HCT116 (cell line): Measurements from ENCODE around the gene PLCB1. TPM values are rescaled to one million over a fixed set of nuclear protein-coding genes. Genes with fewer than 3 reads are reported as not detected.

Experiments
- ATAC-seq: fragments of 200-7000 bp; cut with Tn5 transposase; 2 replicates; pipeline ENCODE4 v1.9.1; 2020; ENCODE audit warnings: mild to moderate bottlenecking, moderate library complexity
- BruUV-seq: library from RNA; stranded (reverse); fragments of 400-500 nt; replicated peaks from 2 replicates; lab custom pipeline; 2021; lab: Mats Ljungman, UMichigan
- CTCF ChIA-PET: fragments of 300-600 bp; sonication (Branson Sonifier 250); formaldehyde crosslinking; loops from one replicate; lab custom pipeline; 2021; ENCODE audit warnings: antibody characterized with exemption; lab: Charles Lee
- POLR2A ChIA-PET: fragments of 300-600, 350-600 bp; sonication (Branson Sonifier 250); formaldehyde crosslinking; loops from one replicate; lab custom pipeline; 2021; ENCODE audit warnings: antibody characterized with exemption; lab: Charles Lee
- RAD21 ChIA-PET, 2 experiments: fragments of 300-600 bp; sonication (Branson Sonifier 250); formaldehyde crosslinking; loops; one replicate each; lab custom pipeline; 2023; ENCODE audit warnings: low total read pairs in 2 of 2; ENCODE audit not compliant: uncharacterized antibody in 2 of 2, unreplicated experiment in 2 of 2, low non-redundant PET in 1 of 2; lab: Charles Lee
- DNase-seq: peaks from one replicate; pipeline ENCODE4 v3.0.0-alpha.2; 2010; ENCODE audit warnings: low read depth, low spot score
- H2AFZ ChIP-seq: fragments of 200-600 bp; shearing (Covaris generic), sonication (generic); 2 replicates; pipeline ENCODE4 v1.6.1; 2017; ENCODE audit warnings: low read depth, mixed run types, mixed read lengths, antibody characterized with exemption, low read length; ENCODE audit not compliant: poor library complexity, severe bottlenecking
- H3K27ac ChIP-seq: 2 replicates; pipeline ENCODE4 v1.5.1; 2012; ENCODE audit warnings: low read depth, low read length
- H3K27me3 ChIP-seq: fragments of 200-600 bp; sonication (generic); 2 replicates; pipeline ENCODE4 v1.6.1; 2016; ENCODE audit warnings: mixed run types, low read length, mixed read lengths; ENCODE audit not compliant: insufficient read depth
- H3K36me3 ChIP-seq, 2 experiments: fragments of 200-500 bp in 1 of 2; fragments of 200-600 bp in 1 of 2; sonication (Bioruptor generic) in 1 of 2; sonication (generic) in 1 of 2; 2 replicates each; pipeline versions ENCODE4 v1.5.1 to v1.6.1; 2014 to 2016; ENCODE audit warnings: low read length in 2 of 2, inconsistent platforms in 1 of 2, mixed read lengths in 1 of 2, mixed run types in 1 of 2; ENCODE audit not compliant: insufficient read depth in 2 of 2, control insufficient read depth in 1 of 2
- H3K4me1 ChIP-seq, 2 experiments: fragments of 200-600 bp in 1 of 2; sonication (generic) in 1 of 2; 2 replicates each; pipeline versions ENCODE4 v1.5.1 to v1.6.1; 2012 to 2017; ENCODE audit warnings: low read length in 2 of 2, inconsistent platforms in 1 of 2, mild to moderate bottlenecking in 1 of 2, mixed read lengths in 1 of 2, mixed run types in 1 of 2, moderate library complexity in 1 of 2; ENCODE audit not compliant: insufficient read depth in 2 of 2, control insufficient read depth in 1 of 2
- H3K4me2 ChIP-seq: fragments of 200-600 bp; sonication (generic); 2 replicates; pipeline ENCODE4 v1.6.1; 2017; ENCODE audit warnings: mixed run types, low read length, mixed read lengths
- H3K4me3 ChIP-seq, 2 experiments: fragments of 200-600 bp in 1 of 2; sonication (generic) in 1 of 2; replicated peaks in 1 of 2; 2 replicates each; pipeline ENCODE4 v1.5.1; 2011 to 2016; ENCODE audit warnings: low read length in 2 of 2, control low read depth in 1 of 2, low read depth in 1 of 2, mild to moderate bottlenecking in 1 of 2, mixed read lengths in 1 of 2, mixed run types in 1 of 2
- H3K79me2 ChIP-seq: fragments of 200-600 bp; sonication (generic); 2 replicates; pipeline ENCODE4 v1.6.1; 2017; ENCODE audit warnings: mild to moderate bottlenecking, mixed run types, low read length, moderate library complexity, mixed read lengths; ENCODE audit not compliant: insufficient read depth
- H3K9ac ChIP-seq: fragments of 200-600 bp; sonication (generic); 2 replicates; pipeline ENCODE4 v1.6.1; 2016; ENCODE audit warnings: low read length, mixed read lengths
- H3K9me2 ChIP-seq: fragments of 200-600 bp; sonication (generic), shearing (Covaris generic); 2 replicates; pipeline ENCODE4 v1.6.1; 2017; ENCODE audit warnings: mixed run types, mild to moderate bottlenecking, moderate library complexity; ENCODE audit not compliant: insufficient read depth
- H3K9me3 ChIP-seq, 2 experiments: fragments of 200-500 bp in 1 of 2; fragments of 200-600 bp in 1 of 2; sonication (Bioruptor generic) in 1 of 2; sonication (generic) in 1 of 2; 2 replicates each; pipeline ENCODE4 v1.6.1; 2014 to 2017; ENCODE audit warnings: low read length in 2 of 2, mixed read lengths in 2 of 2, inconsistent platforms in 1 of 2, low read depth in 1 of 2, mild to moderate bottlenecking in 1 of 2, mixed run types in 1 of 2, moderate library complexity in 1 of 2; ENCODE audit not compliant: control insufficient read depth in 1 of 2, insufficient read depth in 1 of 2
- H4K20me1 ChIP-seq: fragments of 200-600 bp; sonication (generic), shearing (Covaris generic); 2 replicates; pipeline ENCODE4 v1.6.1; 2017; ENCODE audit warnings: mixed run types, mild to moderate bottlenecking, moderate library complexity; ENCODE audit not compliant: insufficient read depth
- CBX3 ChIP-seq: IDR thresholded peaks from 2 replicates; pipeline ENCODE4 v1.6.1; 2012; ENCODE audit warnings: low read depth
- CTCF ChIP-seq, 3 experiments: fragments of 200-600 bp in 1 of 3; sonication (generic) in 1 of 3; IDR thresholded peaks in 2 of 3; conservative IDR thresholded peaks in 1 of 3; 2 replicates each; pipeline ENCODE4 v1.5.1; 2012 to 2017; ENCODE audit warnings: low read depth in 2 of 3, low read length in 2 of 3, antibody characterized with exemption in 1 of 3, borderline replicate concordance in 1 of 3, control low read depth in 1 of 3, mild to moderate bottlenecking in 1 of 3, mixed read lengths in 1 of 3, mixed run types in 1 of 3, moderate library complexity in 1 of 3; ENCODE audit not compliant: insufficient read depth in 1 of 3
- EZH2 ChIP-seq: fragments of 200-600 bp; sonication (generic); IDR thresholded peaks from 2 replicates; pipeline ENCODE4 v1.6.1; 2017; ENCODE audit warnings: antibody characterized with exemption, mixed run types
- FOSL1 ChIP-seq: IDR thresholded peaks from 2 replicates; pipeline ENCODE4 v1.6.1; 2012; ENCODE audit warnings: low read depth
- JUND ChIP-seq: IDR thresholded peaks from 2 replicates; pipeline ENCODE4 v1.6.1; 2012
- POLR2AphosphoS5 ChIP-seq: IDR thresholded peaks from 2 replicates; pipeline ENCODE4 v1.6.1; 2011; ENCODE audit warnings: mild to moderate bottlenecking, low read depth, low read length, moderate library complexity
- RAD21 ChIP-seq: IDR thresholded peaks from 2 replicates; pipeline ENCODE4 v1.6.1; 2012; ENCODE audit warnings: low read depth, mild to moderate bottlenecking
- SP1 ChIP-seq: IDR thresholded peaks from 2 replicates; pipeline ENCODE4 v1.6.1; 2012; ENCODE audit warnings: low read depth
- TCF7L2 ChIP-seq: IDR thresholded peaks from 2 replicates; pipeline ENCODE4 v1.7.0; 2011; ENCODE audit warnings: borderline replicate concordance, inconsistent platforms; ENCODE audit not compliant: insufficient read depth, insufficient read length; ENCODE audit errors: extremely low read depth
- YY1 ChIP-seq: IDR thresholded peaks from 2 replicates; pipeline ENCODE4 v1.6.1; 2011; ENCODE audit warnings: low read length, low read depth, moderate library complexity, mild to moderate bottlenecking; ENCODE audit not compliant: insufficient replicate concordance; ENCODE audit errors: extremely low read depth
- ZFX ChIP-seq: fragments of 450-650 bp; IDR thresholded peaks from 2 replicates; pipeline ENCODE4 v1.6.1; 2017
- intact Hi-C: fragments of 100-400 bp; cut with micrococcal nuclease; formaldehyde crosslinking; loops from 2 replicates; pipeline ENCODE4 v1.10.0; 2022
- total RNA-seq: library from RNA; stranded (reverse); gene quantifications from one replicate; pipeline ENCODE4 v1.2.1, GENCODE V29; 2021; ENCODE audit not compliant: unreplicated experiment
- TF ChIP-seq, protein P1 (sequence below): IDR thresholded peaks from 2 replicates; pipeline ENCODE4 v1.6.1; 2012
- TF ChIP-seq, protein P2 (sequence below): IDR thresholded peaks from 2 replicates; pipeline ENCODE4 v1.6.1; 2012; ENCODE audit warnings: low read depth

The PLCB1 gene
- total RNA-seq, 1 experiment from 2014 or later, result 15.8 TPM

- BruUV-seq, result no TSS peak
- ChIA-PET RAD21 (no interaction called here), CTCF (no interaction called here), POLR2A (no interaction called here)
- no peak for DNase-seq
- Histone ChIP-seq H3K4me3 (no peak overlapping the region), H3K36me3 (no peaks in the 10 kb centered on the region), H3K79me2 (no peaks in the 10 kb centered on the region), H3K4me2 (no peak overlapping the region), H3K9me3 (no peaks in the 10 kb centered on the region), H3K27ac (no peak overlapping the region), H2AFZ (no peak overlapping the region), H3K27me3 (no peaks in the 10 kb centered on the region), H4K20me1 (no peaks in the 10 kb centered on the region), H3K4me1 (no peaks in the 10 kb centered on the region; a peak in 1 of 4 replicates), H3K9me2 (no peaks in the 10 kb centered on the region), H3K9ac (no peak overlapping the region)
- intact Hi-C loops, result no loop called here
- ATAC-seq, result no peak
- no peak for TF ChIP-seq FOSL1
- no peak for TF ChIP-seq POLR2AphosphoS5
- TF ChIP-seq, protein P1, sequence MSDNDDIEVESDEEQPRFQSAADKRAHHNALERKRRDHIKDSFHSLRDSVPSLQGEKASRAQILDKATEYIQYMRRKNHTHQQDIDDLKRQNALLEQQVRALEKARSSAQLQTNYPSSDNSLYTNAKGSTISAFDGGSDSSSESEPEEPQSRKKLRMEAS, result no peak
- no peak for TF ChIP-seq RAD21
- TF ChIP-seq SP1, result no peak
- no peak for TF ChIP-seq CBX3
- no peak for TF ChIP-seq ZFX
- no peak for TF ChIP-seq EZH2
- no peak for TF ChIP-seq TCF7L2
- no peak for TF ChIP-seq YY1
- TF ChIP-seq CTCF (IDR thresholded peaks at IDR 0.05 in 2 of 3, conservative IDR thresholded peaks at IDR 0.05 in 1 of 3; ENCODE audit: borderline replicate concordance in 1 of 3, insufficient read depth in 1 of 3, low read depth in 2 of 3, low read length in 2 of 3), result no peak
- TF ChIP-seq, protein P2, sequence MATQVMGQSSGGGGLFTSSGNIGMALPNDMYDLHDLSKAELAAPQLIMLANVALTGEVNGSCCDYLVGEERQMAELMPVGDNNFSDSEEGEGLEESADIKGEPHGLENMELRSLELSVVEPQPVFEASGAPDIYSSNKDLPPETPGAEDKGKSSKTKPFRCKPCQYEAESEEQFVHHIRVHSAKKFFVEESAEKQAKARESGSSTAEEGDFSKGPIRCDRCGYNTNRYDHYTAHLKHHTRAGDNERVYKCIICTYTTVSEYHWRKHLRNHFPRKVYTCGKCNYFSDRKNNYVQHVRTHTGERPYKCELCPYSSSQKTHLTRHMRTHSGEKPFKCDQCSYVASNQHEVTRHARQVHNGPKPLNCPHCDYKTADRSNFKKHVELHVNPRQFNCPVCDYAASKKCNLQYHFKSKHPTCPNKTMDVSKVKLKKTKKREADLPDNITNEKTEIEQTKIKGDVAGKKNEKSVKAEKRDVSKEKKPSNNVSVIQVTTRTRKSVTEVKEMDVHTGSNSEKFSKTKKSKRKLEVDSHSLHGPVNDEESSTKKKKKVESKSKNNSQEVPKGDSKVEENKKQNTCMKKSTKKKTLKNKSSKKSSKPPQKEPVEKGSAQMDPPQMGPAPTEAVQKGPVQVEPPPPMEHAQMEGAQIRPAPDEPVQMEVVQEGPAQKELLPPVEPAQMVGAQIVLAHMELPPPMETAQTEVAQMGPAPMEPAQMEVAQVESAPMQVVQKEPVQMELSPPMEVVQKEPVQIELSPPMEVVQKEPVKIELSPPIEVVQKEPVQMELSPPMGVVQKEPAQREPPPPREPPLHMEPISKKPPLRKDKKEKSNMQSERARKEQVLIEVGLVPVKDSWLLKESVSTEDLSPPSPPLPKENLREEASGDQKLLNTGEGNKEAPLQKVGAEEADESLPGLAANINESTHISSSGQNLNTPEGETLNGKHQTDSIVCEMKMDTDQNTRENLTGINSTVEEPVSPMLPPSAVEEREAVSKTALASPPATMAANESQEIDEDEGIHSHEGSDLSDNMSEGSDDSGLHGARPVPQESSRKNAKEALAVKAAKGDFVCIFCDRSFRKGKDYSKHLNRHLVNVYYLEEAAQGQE, result no peak
- TF ChIP-seq JUND, result no peak
Observed at GRCh38 chr20:8209061-8209460, 77.0 kb downstream of the PLCB1 start.
